Breast epithelium (tissue), 3 donors: ENCODE measurements around the gene ERG28.

Source experiments
- CTCF ChIP-seq, 3 donors: fragments of 450-650 bp; IDR thresholded peaks; one replicate each; pipeline ENCODE4 v1.5.1; 2016 to 2017; ENCODE audit warnings: antibody characterized with exemption in 3 of 3, mild to moderate bottlenecking in 3 of 3, moderate library complexity in 3 of 3
- POLR2A ChIP-seq: fragments of 450-650 bp; IDR thresholded peaks from one replicate; pipeline ENCODE4 v1.6.1; 2016; ENCODE audit warnings: antibody characterized with exemption, mild to moderate bottlenecking, moderate library complexity
- POLR2AphosphoS5 ChIP-seq, 3 donors: sonication (generic); formaldehyde crosslinking; IDR thresholded peaks; one replicate each; pipeline ENCODE4 v1.6.1; 2017; ENCODE audit warnings: antibody characterized with exemption in 3 of 3

GRCh38 chr14:75605916-75606315, 54.8 kb downstream of the ERG28 start:
- TF ChIP-seq CTCF (IDR thresholded peaks at IDR 0.05) (no peak), POLR2AphosphoS5 (IDR thresholded peaks at IDR 0.05) (no peak), POLR2A (no peak)
